Prostate gland (tissue), 2 donors: ENCODE data around the gene FGFR4. TPM values are rescaled to one million over a fixed set of nuclear protein-coding genes. Genes with fewer than 3 reads are reported as not detected.

Experiments used
- DNase-seq: peaks from one replicate; pipeline ENCODE4 v3.0.0-alpha.2; 2019; ENCODE audit warnings: low spot score
- H3K27ac ChIP-seq, 2 donors: fragments of 200-600 bp; sonication (generic); 2 replicates each; pipeline ENCODE4 v1.5.1; 2017 to 2019
- H3K27me3 ChIP-seq: fragments of 200-600 bp; sonication (generic); replicated peaks from 2 replicates; pipeline ENCODE4 v1.5.1; 2019; ENCODE audit not compliant: insufficient read depth
- H3K36me3 ChIP-seq, 2 donors: fragments of 200-600 bp; sonication (generic); 1 replicate in 1 of 2; 2 replicates in 1 of 2; pipeline versions ENCODE4 v1.5.1 to v1.8.1; 2017 to 2019
- H3K4me1 ChIP-seq: fragments of 200-600 bp; sonication (generic); replicated peaks from 2 replicates; pipeline ENCODE4 v1.5.1; 2019
- H3K4me3 ChIP-seq, 2 donors: fragments of 200-600 bp; sonication (generic); 2 replicates each; pipeline ENCODE4 v1.5.1; 2017 to 2019
- H3K9me3 ChIP-seq: fragments of 200-600 bp; sonication (generic); 2 replicates; pipeline ENCODE4 v1.5.1; 2017
- POLR2A ChIP-seq: fragments of 450-650 bp; IDR thresholded peaks from one replicate; pipeline ENCODE4 v1.6.1; 2016; ENCODE audit warnings: antibody characterized with exemption, mild to moderate bottlenecking
- POLR2AphosphoS5 ChIP-seq: sonication (generic); formaldehyde crosslinking; IDR thresholded peaks from one replicate; pipeline ENCODE4 v1.6.1; 2017; ENCODE audit warnings: antibody characterized with exemption
- WGBS: methylation state at CpG from one replicate; pipeline ENCODE4 v1.1.5; 2018; 5-methylcytosine and 5-hydroxymethylcytosine counted together
- intact Hi-C: fragments of 100-400 bp; cut with DNase I; formaldehyde crosslinking; loops from one replicate; pipeline ENCODE4 v1.14.2; 2022
- total RNA-seq, 2 donors: library from RNA; depleted of rRNA; stranded (reverse); fragments of >200 nt; gene quantifications; one replicate each; pipeline ENCODE4 v1.1.0, GENCODE V29; 2016
- TF ChIP-seq, protein P1 (sequence below), 4 experiments: fragments of 200-600 bp in 2 of 4; fragments of 450-650 bp in 2 of 4; sonication (generic) in 2 of 4; IDR thresholded peaks; 1 replicate in 3 of 4; 2 replicates in 1 of 4; pipeline ENCODE4 v1.5.1; 2016 to 2019; ENCODE audit warnings: antibody characterized with exemption in 4 of 4, mild to moderate bottlenecking in 2 of 4, moderate library complexity in 2 of 4

FGFR4 gene
- total RNA-seq, 2 donors from 2014 or later, result 2.2 to 7.1 TPM

DNA sequence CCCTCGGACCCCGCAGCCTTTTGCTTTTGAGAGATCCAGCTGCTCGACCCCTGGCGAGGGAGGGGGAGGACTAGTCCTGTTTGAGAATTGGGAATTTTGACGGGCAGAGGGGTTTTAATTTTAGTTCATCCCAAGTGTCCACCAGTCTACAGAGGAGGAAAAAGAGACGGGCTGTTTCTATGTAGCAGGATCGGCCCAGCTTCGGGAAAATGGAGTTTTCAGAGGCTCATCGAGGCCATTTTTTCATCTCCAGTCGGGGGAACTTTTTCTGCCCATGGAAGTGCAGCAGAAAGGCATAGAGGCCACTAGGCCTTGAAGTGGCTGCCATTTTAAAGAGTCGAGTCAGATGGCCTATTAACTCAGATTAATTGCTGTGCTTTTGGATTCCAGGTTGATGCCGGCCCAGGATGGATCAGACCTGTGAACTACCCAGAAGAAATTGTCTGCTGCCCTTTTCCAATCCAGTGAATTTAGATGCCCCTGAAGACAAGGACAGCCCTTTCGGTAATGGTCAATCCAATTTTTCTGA is 48.0 kb downstream of the FGFR4 start:
- H3K27me3 ChIP-seq, result no peaks in the 10 kb centered on the region
- peak overlapping the region; percentile 86 to 91 for H3K27ac ChIP-seq
- H3K36me3 ChIP-seq, result no peaks in the 10 kb centered on the region
- intact Hi-C loops, result loop anchor here (5.0 kb wide), 1 partner anchor 233 kb away; no protein-coding TSS in a partner anchor
- WGBS, result 13% methylated on average over 13 of the region's 13 CpGs
- DNase-seq, result no peak
- peak overlapping the region; percentile 74 for H3K4me3 ChIP-seq
- peaks cover 9% of the 10 kb centered on the region for H3K4me1 ChIP-seq
- TF ChIP-seq POLR2A (no peak), POLR2AphosphoS5 (no peak)
- TF ChIP-seq, protein P1, sequence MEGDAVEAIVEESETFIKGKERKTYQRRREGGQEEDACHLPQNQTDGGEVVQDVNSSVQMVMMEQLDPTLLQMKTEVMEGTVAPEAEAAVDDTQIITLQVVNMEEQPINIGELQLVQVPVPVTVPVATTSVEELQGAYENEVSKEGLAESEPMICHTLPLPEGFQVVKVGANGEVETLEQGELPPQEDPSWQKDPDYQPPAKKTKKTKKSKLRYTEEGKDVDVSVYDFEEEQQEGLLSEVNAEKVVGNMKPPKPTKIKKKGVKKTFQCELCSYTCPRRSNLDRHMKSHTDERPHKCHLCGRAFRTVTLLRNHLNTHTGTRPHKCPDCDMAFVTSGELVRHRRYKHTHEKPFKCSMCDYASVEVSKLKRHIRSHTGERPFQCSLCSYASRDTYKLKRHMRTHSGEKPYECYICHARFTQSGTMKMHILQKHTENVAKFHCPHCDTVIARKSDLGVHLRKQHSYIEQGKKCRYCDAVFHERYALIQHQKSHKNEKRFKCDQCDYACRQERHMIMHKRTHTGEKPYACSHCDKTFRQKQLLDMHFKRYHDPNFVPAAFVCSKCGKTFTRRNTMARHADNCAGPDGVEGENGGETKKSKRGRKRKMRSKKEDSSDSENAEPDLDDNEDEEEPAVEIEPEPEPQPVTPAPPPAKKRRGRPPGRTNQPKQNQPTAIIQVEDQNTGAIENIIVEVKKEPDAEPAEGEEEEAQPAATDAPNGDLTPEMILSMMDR (IDR thresholded peaks at IDR 0.05), result no peak
- no peaks in the 10 kb centered on the region for H3K9me3 ChIP-seq

DNA sequence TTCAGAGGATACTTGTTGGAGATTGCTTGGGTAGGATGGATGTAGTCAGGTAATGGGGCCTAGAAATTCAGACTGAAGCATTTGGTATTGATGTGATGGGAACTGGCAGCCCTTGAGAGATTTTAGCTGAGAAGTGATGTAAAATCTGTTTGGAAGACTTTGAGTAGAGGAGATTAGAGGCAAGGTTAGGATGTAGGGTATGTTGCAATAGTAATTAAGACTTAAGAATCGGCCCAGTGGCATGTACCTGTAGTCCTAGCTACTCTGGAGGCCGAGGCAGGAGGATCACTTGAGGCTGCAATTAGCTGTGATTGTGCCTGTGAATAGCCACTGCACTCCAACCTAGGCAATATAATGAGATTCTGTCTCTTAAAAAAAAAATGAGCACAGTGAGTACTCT is 53.6 kb downstream of the FGFR4 start:
- TF ChIP-seq POLR2A, result no peak
- no peak for TF ChIP-seq POLR2AphosphoS5
- TF ChIP-seq, protein P1 (IDR thresholded peaks at IDR 0.05), result no peak
- H3K4me1 ChIP-seq, result peaks cover 1% of the 10 kb centered on the region
- DNase-seq, result no peak
- H3K4me3 ChIP-seq, result no peak overlapping the region
- no peaks in the 10 kb centered on the region for H3K36me3 ChIP-seq
- WGBS, result 90% methylated on average over 2 of the region's 2 CpGs
- no peak overlapping the region for H3K27ac ChIP-seq
- intact Hi-C loops, result no loop called here
- no peaks in the 10 kb centered on the region for H3K9me3 ChIP-seq
- H3K27me3 ChIP-seq, result no peaks in the 10 kb centered on the region

DNA sequence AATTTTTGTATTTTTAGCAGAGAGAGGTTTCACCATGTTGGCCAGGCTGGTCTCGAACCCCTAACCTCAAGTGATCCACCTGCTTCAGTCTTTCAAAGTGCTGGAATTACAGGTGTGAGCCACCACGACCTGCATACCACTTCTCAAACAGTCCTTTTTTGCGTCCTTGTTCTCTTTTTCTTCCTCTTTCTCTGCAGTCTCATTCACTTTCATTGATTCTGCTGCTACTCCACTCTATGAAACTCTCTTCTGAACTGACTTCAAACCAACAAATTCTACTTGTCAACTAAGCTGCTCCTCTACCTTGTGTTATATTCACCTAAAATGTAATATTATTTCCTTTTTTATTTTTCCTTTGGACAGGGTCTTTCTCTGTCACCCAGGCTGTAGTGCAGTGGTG is 54.8 kb downstream of the FGFR4 start:
- no peak overlapping the region for H3K27ac ChIP-seq
- H3K9me3 ChIP-seq, result no peaks in the 10 kb centered on the region
- intact Hi-C loops, result no loop called here
- whole genome bisulfite sequencing, result 85% methylated on average over 3 of the region's 3 CpGs
- no peaks in the 10 kb centered on the region for H3K36me3 ChIP-seq
- no peaks in the 10 kb centered on the region for H3K27me3 ChIP-seq
- TF ChIP-seq POLR2AphosphoS5 (no peak), POLR2A (no peak)
- TF ChIP-seq, protein P1 (IDR thresholded peaks at IDR 0.05), result no peak
- H3K4me3 ChIP-seq, result no peak overlapping the region
- H3K4me1 ChIP-seq, result no peaks in the 10 kb centered on the region
- no peak for DNase-seq

DNA sequence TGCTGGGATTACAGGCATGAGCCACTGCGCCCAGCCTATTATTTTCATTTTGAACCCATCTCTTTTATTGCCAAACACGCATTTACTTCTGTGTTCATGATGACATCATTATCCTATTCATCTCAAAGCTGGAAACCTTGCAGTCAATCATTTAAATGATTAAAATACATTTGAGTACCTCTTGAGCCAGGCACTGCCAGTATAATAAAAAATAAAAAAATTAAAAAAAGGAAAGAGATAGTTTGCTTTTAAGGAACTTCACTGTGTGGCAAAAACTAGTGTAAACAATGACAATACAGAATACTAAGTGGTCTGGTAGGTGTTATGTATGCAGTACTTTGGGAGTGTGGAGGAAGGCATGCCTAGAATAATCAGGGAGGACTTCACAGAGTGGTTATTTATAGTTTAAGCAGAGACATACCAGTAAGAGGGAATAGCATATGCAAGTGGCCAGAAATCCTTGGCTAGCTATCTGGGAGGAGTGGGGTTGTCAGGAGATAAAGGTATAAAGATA is 55.4 kb downstream of the FGFR4 start:
- no peak for TF ChIP-seq POLR2A
- TF ChIP-seq, protein P1 (IDR thresholded peaks at IDR 0.05), result no peak
- 78% methylated on average over 2 of the region's 2 CpGs for WGBS
- Histone ChIP-seq H3K4me1 (no peaks in the 10 kb centered on the region), H3K27ac (no peak overlapping the region), H3K27me3 (no peaks in the 10 kb centered on the region), H3K4me3 (no peak overlapping the region), H3K36me3 (no peaks in the 10 kb centered on the region), H3K9me3 (no peaks in the 10 kb centered on the region)
- intact Hi-C loops, result no loop called here
- DNase-seq, result no peak

DNA sequence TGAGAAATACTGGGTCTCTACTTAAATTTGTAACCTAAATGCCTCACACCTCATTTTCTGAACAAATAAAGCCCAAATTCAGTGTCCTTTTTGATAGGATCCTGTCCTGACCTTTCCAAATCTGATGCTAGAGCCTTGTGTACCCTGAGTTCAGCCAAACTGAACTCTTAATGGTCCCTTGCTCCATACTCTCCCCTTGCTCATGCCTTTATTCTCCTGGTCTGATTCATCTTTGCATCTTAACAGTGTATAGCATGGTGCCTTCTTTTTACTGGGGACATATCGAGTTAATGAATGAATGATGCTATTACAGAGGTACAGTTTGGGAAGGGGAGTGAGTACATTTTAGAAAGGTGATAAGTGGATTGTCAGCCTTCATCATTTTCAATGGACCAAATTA is 56.1 kb downstream of the FGFR4 start:
- Histone ChIP-seq H3K36me3 (no peaks in the 10 kb centered on the region), H3K27ac (no peak overlapping the region), H3K4me1 (no peaks in the 10 kb centered on the region), H3K27me3 (no peaks in the 10 kb centered on the region), H3K4me3 (no peak overlapping the region), H3K9me3 (no peaks in the 10 kb centered on the region)
- 89% methylated on average over 1 of the region's 1 CpG for WGBS
- intact Hi-C loops, result no loop called here
- no peak for DNase-seq
- TF ChIP-seq, protein P1 (IDR thresholded peaks at IDR 0.05), result no peak
- TF ChIP-seq POLR2A (no peak), POLR2AphosphoS5 (no peak)
